GM18507 (cell line): ENCODE measurements around the gene DCTN3.

ENCODE experiments used
- DNase-seq: peaks from one replicate; pipeline ENCODE4 v3.0.0; 2011; ENCODE audit warnings: low read depth; ENCODE audit not compliant: insufficient read length; ENCODE audit errors: extremely low spot score
- FAIRE-seq: peaks from 2 replicates; lab custom pipeline; 2011; peaks lifted over from hg19 to GRCh38; lab: Jason Lieb, UNC

Gene DCTN3

DNA sequence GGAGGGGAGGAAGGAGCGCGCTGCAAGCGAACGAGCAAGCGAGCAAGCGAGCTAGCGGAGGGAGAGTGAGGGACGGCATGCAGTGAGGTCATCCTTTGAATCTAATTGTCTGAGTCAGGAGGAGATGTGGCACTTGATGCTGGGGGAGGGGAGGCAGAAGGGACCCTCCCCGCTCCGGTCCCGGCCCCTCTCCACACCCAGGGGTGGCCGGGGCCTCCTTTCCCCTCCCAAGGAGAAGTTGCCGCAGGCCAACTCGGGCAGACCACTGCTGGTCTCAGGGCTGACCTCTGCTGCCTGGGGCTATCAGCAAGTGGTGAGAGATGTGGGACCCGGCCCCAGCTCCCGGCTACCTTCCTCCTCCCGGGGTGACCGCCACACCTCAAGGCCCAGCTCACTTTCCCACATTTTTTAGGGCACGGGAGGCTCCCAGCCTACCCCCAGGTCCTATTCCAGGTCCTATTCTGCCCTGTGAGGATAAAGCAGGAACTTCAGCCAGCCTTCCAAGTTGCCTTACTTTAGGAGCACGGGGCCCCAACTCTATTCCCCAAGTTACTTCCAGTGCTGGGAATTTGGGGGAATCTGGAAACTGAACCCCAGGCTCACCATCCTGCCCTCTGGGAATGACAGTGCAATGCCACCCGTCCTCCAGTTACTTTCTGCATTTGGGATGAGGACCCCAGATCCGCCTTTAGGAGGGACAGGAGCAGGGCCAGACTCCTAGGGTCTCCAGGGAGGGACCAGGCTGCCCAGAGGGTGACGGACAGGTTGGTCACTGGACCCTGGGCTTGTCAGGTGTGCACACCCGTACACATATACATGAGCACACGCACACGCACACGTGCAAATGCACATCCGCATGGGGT is 41.8 kb downstream of the DCTN3 start:
- FAIRE-seq (no peak), DNase-seq (no peak)

DNA sequence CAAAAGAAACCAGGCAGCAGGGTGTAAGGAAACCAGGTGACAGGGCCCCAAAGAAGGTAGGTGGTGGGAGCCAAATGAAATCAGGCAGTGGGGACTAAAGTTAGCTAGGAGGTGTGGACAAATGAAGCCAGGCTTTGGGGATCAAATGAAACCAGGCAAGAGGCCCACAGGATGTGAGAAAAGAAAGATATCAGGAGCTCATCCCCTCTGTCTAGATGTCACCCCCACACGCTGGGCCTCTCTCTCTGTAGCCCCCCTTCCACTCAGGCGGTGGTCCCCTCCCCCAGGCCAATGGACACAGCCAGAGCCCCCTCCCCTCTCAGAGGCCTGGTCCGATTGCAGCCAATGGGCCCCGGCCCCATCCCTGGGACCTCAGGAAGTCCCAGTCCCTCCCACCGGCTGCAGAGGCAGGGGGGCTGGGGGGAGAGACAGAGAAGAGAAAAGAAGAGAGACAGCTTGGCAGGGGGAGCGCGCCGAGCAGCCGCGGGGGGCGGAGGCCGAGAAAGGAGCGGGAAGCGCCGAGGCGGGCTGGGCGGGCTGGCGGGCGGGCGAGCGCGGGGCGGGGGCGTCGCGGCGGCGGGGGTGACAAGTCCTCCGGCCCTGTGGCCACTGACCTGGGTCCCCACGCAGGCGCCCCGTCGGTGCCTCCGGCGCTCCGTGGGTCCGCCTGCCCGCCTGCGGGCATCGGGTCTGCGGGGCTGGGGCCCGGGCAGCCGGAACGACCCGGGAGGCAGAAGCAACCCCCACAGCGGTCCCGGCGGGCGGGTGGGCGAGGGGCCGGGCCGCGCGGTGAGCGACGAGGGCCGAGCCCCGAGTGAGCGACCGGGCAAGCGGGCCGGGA is 42.7 kb downstream of the DCTN3 start:
- no peak for DNase-seq
- FAIRE-seq, result no peak

DNA sequence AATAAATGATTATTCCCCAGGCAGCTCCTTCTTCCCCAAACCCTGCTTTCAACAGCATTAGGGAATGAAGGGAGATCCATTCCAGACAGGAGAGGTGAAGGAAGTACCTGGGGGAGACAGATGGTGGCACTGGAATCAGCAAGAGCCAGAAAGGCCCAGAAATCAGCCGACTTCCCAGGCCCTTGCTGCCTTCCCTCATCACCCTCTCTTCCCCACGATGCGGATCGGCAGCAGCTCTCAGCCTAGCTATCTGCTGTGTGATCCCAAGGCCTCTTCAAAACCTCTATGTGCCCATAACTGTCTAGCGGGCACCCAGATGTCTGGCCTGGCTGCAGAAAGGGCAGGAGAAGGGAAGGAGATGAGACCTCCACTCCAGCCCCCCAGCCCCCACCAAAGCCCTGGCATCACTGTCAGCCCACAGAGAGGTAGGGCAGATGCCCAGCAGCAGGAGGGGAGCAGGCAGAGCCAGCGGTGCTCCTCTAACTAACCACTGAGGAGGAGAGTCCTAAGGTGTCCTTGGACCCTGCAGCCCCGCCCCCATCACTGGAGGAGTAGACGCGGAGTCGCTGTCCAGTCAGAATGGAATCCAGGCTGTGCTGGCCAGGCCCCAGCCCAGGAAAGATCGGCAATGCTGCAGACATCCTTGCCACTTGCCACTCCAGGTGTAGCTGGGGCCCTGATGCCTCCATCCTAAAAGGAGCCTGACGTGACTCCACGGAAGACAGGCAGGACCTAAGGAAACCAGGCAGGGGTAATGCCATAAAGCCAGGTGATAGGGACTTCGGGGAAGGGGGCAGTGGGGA is 43.5 kb downstream of the DCTN3 start:
- FAIRE-seq, result no peak

DNA sequence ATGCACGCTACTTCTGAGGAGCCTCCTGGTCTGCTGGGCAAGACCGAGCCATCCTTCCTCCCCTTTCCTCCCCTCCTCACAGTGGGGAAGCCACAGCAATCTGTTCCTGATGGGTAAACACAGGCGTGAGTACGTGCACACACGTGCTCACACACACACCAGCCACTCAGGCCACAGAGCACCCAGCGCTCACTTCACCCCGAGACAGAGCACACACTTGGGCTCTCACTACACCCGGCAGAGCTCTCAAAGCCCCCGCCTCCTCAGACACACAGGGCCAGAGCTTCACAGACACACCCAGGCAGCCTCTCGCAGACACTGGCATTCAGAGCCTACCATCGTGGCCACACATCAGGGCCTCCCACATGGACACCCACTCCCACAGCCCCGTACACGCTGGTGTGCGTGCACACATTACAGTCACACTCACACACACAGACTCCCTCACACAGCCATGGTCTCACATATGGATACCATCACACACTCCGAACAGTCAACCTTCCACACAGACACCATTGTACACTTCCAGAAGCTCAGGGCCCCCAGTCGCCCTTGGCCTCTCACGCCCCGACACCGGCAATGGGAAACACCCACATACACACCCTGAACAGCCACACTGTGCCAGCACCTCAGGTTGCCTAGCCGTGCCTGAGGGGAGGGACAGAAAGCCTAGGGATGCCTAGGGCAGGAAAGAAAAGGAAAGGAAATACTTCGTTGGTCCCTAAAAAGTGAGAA is 44.3 kb downstream of the DCTN3 start:
- FAIRE-seq (no peak), DNase-seq (no peak)

More for the DNA sequence above, 43.5 kb downstream of the DCTN3 start:
- DNase-seq, result no peak

DNA sequence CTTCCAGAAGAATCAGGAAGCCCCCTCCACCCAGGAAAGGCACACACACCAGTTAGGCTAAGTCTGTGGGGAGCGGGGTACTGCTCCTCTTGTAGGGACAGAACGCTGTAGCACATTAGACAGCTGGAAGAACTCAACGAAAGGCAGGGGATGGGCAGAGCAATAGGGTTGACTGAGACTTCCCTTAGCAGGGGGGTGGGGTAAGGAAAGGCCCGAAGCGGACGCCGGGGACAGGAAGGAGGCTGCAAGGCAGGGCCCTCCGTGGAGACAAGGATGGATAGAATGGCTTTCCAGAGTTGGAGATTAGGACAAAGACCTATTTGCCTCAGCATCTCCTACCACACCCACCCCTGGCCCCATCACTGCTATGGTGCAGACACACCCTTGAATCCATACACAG is 45.1 kb downstream of the DCTN3 start:
- FAIRE-seq (no peak), DNase-seq (no peak)

DNA sequence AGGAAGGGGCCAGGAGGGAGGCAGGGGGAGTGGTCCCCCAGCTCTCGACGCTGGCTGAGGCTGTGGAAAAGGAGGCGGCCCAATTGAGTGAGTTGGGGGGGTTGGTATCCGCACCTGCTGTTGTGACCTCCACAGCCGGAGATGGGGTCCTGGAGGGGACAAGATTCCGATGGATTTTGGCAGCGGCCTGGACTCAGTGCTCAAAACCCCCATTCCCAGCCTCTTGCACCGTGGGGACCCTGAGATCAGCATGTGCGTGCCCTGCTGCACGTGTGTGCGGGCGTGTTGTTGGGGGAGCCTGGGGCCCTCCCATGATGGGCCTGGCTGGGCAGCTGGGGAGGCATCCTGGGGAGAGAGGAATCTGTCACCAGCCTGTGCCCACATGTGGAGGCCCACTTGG is 45.7 kb downstream of the DCTN3 start:
- FAIRE-seq (no peak), DNase-seq (no peak)

DNA sequence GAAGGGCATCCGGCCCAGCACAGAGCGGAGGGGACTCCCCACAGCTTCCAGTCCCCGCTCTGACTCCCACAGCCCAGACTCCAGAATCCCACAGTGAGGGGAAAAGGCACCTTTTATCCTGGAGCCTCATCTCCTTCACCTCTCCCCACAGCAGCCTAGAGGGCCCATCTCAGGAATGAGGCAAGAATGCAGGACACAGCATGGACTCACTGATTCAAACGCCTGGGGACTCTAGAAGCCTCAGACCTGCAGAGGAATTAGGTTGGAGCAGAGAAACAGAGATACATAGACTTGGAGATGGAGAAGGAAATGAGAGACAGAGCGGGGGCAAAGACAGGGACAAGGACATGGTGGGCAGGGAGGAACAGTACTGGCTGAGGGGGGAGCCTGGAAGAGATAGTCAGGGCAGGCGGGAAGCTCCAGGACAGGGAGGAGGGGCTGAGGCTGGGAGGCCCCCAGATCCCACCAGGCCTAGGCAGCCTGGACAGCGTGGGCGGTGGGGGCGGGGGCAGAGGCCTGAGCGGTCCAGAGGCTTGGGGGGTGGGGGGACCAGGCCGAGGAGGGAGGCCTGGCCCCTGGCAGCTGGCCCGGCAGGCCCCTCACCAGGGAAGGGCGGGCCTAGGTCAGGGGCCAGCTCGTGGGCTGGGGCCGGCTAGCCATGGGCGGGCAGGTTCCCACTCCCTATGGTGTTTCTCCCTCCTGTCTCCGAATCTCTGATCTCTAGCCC is 46.5 kb downstream of the DCTN3 start:
- DNase-seq (no peak), FAIRE-seq (no peak)

DNA sequence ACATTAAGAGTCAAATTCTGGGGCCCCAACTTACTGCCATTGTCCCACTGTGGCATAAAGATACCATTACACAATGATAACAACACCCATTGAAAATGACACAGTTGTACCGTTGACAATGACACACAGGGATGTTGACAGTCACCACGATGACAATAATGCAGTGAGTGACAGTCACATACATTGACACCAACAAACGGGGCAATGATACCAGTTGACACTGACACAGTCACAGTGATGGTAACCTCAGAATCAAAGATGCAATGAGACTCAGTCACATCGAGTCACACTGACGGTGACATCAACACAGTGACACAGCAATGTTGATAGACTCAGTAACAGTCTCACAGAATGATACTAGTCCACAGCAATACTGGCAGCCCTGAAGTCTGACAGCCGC is 47.7 kb downstream of the DCTN3 start:
- DNase-seq (no peak), FAIRE-seq (no peak)

DNA sequence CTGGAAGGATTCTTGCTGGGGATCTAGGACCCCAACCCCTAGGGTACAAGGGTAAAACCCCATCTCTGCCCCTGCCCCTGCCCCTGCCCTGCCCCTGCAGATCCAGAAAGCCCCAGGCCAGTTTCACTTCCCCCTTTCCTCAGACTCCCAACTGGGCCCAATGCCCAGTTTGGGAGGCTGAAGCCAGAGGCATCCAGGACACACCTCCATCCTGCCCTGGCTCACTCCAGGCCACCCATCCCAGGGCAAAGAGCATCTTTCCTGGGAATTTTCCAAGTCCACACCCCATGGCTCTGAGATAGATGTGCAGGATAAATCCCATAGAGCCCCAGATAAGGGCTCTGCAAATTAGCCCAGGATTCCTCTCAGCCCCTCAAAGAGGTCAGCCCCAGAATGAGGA is 48.2 kb downstream of the DCTN3 start:
- FAIRE-seq, result no peak
- DNase-seq, result no peak

DNA sequence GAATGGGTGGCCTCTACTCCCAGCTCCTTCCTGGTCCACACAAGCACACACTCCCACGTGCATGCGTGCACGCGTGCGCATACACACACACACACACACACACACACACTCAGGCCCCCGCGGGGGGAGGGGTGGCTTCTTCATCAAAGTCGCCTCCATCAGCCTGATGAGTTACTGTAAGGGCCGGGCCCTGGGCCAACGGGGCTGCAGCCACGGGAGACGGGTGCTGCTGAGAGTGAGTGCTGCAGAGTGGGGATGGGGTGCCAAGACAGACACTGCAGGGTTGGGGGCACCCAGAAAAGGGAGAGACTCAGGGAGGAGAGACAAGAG is 48.8 kb downstream of the DCTN3 start:
- DNase-seq (no peak), FAIRE-seq (no peak)

DNA sequence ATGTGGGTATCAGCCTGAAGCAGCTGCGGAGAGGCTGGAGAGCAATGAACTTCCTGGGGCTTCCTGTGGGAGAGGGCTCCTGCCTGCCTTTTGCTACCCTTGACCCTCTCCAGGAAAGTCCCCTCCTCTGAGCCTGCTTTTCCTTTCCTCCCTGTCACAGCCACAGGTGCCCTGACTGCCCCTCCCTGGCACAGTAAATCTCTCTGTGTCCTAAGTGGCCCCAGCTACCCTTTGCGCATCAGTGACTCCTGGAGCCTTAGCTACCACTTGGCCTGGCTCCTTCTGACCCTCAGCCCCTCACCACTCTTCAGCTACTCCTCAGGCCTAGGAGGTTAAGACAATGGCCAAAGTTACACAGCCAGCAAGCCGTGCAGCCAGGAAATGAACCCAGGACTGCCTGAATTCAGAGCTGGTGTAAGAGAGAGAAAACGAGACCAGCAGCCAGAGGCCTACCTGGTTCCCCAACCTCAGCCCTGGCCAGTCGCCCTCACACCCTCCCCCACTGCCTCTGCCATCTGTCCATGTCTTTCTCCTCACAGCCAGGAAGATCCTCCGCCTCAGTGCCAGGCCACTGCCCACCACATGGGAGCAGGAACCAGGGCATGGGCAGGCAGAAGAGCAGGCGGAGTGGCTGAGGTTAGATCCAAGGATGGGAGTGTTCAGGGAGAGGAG is 49.4 kb downstream of the DCTN3 start:
- FAIRE-seq, result no peak
- DNase-seq, result no peak

DNA sequence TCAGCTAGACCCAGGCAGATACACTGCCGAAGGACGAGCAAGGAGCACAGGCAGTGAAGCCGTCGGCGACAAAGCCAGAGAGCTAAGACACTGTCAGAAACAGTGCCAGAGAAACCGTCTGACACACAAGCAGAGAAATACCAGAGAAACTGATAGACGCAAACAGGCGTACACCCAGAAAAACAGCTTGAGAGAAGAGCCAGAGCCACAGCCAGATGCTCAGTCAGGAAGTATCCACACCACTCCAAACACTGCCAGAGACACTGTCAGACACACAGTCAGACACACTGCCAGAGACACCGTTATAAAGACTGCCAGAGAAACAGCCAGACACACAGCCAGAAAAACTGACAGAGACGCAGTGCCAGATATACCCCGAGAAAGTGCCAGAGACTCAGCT is 49.9 kb downstream of the DCTN3 start:
- FAIRE-seq, result no peak
- no peak for DNase-seq

DNA sequence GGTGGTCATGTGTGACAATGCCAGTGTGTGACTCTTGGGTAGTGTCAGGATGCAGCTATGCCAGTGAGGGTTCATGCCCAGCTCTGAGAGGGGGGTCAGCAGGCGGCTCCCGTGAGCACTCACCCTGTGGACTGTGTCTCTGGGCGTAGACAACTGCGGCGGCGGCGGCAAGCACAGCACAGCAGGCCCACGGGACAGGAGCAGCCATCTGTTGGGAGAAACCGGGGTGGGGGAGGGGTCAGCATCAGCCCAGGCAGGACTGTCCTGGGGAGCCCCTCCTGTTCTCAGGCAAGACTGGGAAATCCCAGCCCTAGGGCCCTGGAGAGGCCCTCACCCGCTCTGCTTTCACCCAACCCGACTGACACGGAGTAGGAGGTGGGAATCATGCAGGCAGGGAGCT is 51.5 kb downstream of the DCTN3 start:
- FAIRE-seq, result no peak
- DNase-seq, result no peak

DNA sequence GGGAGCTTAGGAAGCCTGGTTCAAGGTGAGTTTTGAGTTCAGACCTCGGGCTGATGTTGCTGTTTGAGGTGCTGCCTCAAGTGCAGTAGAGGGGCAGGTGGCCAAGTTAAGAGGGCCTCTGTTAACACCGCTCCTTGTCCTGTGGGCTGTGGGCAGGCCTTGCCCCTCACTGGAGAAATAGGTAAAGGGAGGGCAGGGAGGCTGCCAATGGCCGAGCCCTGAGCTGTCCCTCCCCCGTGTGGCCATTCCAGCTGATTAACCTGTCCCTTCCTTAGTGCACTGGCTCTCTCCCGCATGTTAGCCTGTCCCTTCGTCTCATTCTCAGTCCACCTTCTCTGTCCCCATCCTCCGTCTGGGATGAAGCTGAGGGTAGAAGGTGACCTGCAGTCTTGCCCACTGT is 52.2 kb downstream of the DCTN3 start:
- DNase-seq (no peak), FAIRE-seq (no peak)

DNA sequence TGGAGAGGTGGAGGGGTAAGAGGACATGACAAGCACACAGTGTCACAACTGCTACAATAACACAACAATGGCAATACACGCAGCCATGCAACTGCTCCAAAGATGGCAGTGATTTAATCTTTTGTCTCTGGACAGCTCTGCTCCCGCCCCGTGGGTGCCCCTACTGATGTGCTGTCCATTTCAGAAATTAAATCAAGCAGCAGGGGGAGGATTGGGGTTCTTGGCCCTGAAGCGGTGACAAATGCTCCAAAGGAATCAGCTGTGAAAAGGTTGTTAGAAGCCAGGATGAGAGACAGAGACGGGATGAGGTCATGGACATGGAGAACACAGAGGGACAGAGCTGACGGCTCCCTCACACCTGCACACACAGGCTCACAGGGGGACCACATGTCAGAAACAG is 53.3 kb downstream of the DCTN3 start:
- FAIRE-seq, result no peak
- no peak for DNase-seq

DNA sequence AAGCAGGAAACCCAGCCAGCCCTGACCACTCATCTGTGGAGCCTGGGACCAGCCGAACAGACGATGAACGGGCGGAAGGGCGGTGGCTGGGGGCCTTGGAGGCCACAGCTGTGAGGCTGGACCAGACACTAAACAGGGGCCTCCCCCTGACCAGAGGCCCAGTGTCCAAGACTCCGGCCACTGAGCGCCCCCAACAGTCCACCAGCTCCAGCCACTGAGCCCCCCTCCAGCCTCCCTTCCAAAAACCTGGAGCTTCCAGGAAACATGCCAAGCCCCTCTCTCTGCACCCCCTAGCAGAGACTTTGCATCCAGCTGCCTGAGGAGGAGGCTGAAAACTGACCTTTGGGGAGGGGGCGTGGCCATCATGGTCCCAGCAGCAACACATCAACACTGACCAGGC is 54.0 kb downstream of the DCTN3 start:
- FAIRE-seq (no peak), DNase-seq (no peak)

DNA sequence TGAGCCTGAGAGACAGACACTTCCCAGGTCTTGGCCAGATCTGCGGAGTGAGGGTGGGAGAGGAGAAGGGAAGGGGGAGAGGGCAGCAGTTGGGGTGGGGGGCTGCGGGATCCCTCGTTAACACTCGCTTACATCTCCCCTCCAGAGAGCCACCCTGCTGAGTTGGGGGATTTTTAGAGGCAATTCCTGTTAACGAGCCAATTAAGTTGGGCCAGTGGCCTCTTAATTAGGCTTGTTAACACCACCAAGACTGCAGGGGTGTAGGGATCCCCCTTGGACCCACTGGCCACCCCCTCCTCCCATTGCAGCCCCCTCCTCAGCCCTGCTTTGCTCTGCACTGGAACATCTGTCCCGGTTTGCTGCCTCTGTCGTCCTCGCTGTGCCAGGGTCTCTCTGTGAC is 54.4 kb downstream of the DCTN3 start:
- DNase-seq (no peak), FAIRE-seq (no peak)

DNA sequence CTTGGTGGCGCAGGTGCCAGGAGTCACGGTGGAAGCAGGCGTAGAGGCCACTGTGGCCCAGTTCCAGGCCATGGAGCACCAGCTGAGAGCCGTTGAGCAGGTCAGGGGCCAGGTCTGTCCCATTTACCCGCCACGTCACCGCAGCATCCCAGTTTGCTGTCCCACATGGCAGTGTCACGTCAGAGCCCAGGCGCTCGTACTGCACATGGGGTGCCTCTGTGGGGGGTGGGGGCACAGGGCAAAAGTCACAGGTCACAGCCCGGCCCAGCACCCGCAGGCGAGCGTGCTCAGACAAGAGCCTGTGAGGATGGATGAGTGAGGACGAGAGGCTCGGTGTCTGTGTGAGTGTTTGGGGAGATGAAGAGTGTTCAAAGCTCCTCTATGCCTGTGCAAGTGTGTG is 55.7 kb downstream of the DCTN3 start:
- FAIRE-seq, result no peak

More for the DNA sequence above, 55.7 kb downstream of the DCTN3 start:
- no peak for DNase-seq
